DOHH2 (cell line): ENCODE measurements around the gene THRAP3.

Experiments used
- H3F3A ChIP-seq: fragments of 200-600 bp; sonication (generic), shearing (Covaris generic); 2 replicates; pipeline ENCODE4 v1.6.0; 2016; ENCODE audit warnings: antibody characterized with exemption, mild to moderate bottlenecking; ENCODE audit not compliant: control insufficient read depth, insufficient read depth
- H3K27ac ChIP-seq: fragments of 200-600 bp; sonication (generic); 2 replicates; pipeline ENCODE4 v1.5.1; 2014; ENCODE audit warnings: low read depth, mild to moderate bottlenecking, low read length, moderate library complexity
- H3K27me3 ChIP-seq: fragments of 200-600 bp; sonication (generic); 2 replicates; pipeline ENCODE4 v1.6.1; 2014; ENCODE audit warnings: mild to moderate bottlenecking, low read length, mixed read lengths; ENCODE audit not compliant: control insufficient read depth
- H3K36me3 ChIP-seq: fragments of 200-600 bp; sonication (generic); 2 replicates; pipeline ENCODE4 v1.6.1; 2014; ENCODE audit warnings: mild to moderate bottlenecking, low read length, moderate library complexity, mixed read lengths; ENCODE audit not compliant: control insufficient read depth
- H3K4me1 ChIP-seq: fragments of 200-600 bp; sonication (generic); 2 replicates; pipeline ENCODE4 v1.6.1; 2014; ENCODE audit warnings: mild to moderate bottlenecking, low read length, mixed read lengths; ENCODE audit not compliant: control insufficient read depth
- H3K4me2 ChIP-seq: fragments of 200-600 bp; sonication (generic); 2 replicates; pipeline ENCODE4 v1.6.0; 2014; ENCODE audit warnings: mild to moderate bottlenecking, low read length, moderate library complexity
- H3K4me3 ChIP-seq: fragments of 200-600 bp; sonication (generic); 2 replicates; pipeline ENCODE4 v1.5.1; 2014; ENCODE audit warnings: mild to moderate bottlenecking, low read length, mixed read lengths
- H3K79me2 ChIP-seq: fragments of 200-600 bp; sonication (generic); 2 replicates; pipeline ENCODE4 v1.6.1; 2014; ENCODE audit warnings: mild to moderate bottlenecking, low read length, mixed read lengths; ENCODE audit not compliant: control insufficient read depth
- H3K9me2 ChIP-seq: fragments of 200-600 bp; sonication (generic); replicated peaks from 2 replicates; pipeline ENCODE4 v1.6.1; 2014; ENCODE audit warnings: mild to moderate bottlenecking, low read length, mixed read lengths; ENCODE audit not compliant: control insufficient read depth
- H3K9me3 ChIP-seq: fragments of 200-600 bp; sonication (generic); 2 replicates; pipeline ENCODE4 v1.6.1; 2014; ENCODE audit warnings: antibody characterized with exemption, low read length, mixed read lengths; ENCODE audit not compliant: control insufficient read depth, insufficient read depth
- H4K20me1 ChIP-seq: fragments of 200-600 bp; sonication (generic); 2 replicates; pipeline ENCODE4 v1.6.0; 2014; ENCODE audit warnings: low read depth, mild to moderate bottlenecking, antibody characterized with exemption, low read length, moderate library complexity; ENCODE audit not compliant: control insufficient read depth, insufficient read depth
- EZH2phosphoT487 ChIP-seq: fragments of 200-600 bp; sonication (generic); IDR thresholded peaks from 2 replicates; pipeline ENCODE4 v1.6.1; 2017; ENCODE audit warnings: borderline replicate concordance, mild to moderate bottlenecking, antibody characterized with exemption, low read length, moderate library complexity, mixed read lengths
- TF ChIP-seq, protein P1 (sequence below): fragments of 200-600 bp; sonication (generic); IDR thresholded peaks from one replicate; pipeline ENCODE4 v1.5.1; 2014; ENCODE audit warnings: antibody characterized with exemption, mild to moderate bottlenecking, low read depth, low read length; ENCODE audit not compliant: poor library complexity, severe bottlenecking

THRAP3 gene

GRCh38 chr1:36326499-36326898, 102.3 kb downstream of the THRAP3 start:
- H3K27me3 ChIP-seq = 0 out of 2 replicates have a peak, but pooled peaks cover 2% of the 10 kb centered on the region
- no peaks in the 10 kb centered on the region for H3F3A ChIP-seq
- H3K4me1 ChIP-seq = peaks cover 26% of the 10 kb centered on the region
- no peak for TF ChIP-seq EZH2phosphoT487
- TF ChIP-seq, protein P1, sequence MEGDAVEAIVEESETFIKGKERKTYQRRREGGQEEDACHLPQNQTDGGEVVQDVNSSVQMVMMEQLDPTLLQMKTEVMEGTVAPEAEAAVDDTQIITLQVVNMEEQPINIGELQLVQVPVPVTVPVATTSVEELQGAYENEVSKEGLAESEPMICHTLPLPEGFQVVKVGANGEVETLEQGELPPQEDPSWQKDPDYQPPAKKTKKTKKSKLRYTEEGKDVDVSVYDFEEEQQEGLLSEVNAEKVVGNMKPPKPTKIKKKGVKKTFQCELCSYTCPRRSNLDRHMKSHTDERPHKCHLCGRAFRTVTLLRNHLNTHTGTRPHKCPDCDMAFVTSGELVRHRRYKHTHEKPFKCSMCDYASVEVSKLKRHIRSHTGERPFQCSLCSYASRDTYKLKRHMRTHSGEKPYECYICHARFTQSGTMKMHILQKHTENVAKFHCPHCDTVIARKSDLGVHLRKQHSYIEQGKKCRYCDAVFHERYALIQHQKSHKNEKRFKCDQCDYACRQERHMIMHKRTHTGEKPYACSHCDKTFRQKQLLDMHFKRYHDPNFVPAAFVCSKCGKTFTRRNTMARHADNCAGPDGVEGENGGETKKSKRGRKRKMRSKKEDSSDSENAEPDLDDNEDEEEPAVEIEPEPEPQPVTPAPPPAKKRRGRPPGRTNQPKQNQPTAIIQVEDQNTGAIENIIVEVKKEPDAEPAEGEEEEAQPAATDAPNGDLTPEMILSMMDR = no peak
- no peaks in the 10 kb centered on the region for H3K9me2 ChIP-seq
- no peaks in the 10 kb centered on the region for H4K20me1 ChIP-seq
- H3K79me2 ChIP-seq = no peaks in the 10 kb centered on the region
- no peaks in the 10 kb centered on the region for H3K9me3 ChIP-seq
- no peak overlapping the region for H3K4me2 ChIP-seq
- H3K4me3 ChIP-seq = no peak overlapping the region
- H3K36me3 ChIP-seq = no peaks in the 10 kb centered on the region
- no peak overlapping the region for H3K27ac ChIP-seq

GRCh38 chr1:36327421-36328087, 103.3 kb downstream of the THRAP3 start:
- no peak for TF ChIP-seq EZH2phosphoT487
- TF ChIP-seq, protein P1 = no peak
- no peak overlapping the region for H3K4me2 ChIP-seq
- H3K4me1 ChIP-seq = peaks cover 18% of the 10 kb centered on the region

GRCh38 chr1:36328088-36328480, 103.8 kb downstream of the THRAP3 start:
- H3K4me3 ChIP-seq = no peak overlapping the region
- peaks cover 13% of the 10 kb centered on the region for H3K4me1 ChIP-seq
- no peak overlapping the region for H3K4me2 ChIP-seq
- no peaks in the 10 kb centered on the region for H3K79me2 ChIP-seq
- no peaks in the 10 kb centered on the region for H3F3A ChIP-seq
- H3K9me2 ChIP-seq = no peaks in the 10 kb centered on the region
- H3K27me3 ChIP-seq = 0 out of 2 replicates have a peak, but pooled peaks cover 2% of the 10 kb centered on the region
- H3K27ac ChIP-seq = no peak overlapping the region
- H4K20me1 ChIP-seq = no peaks in the 10 kb centered on the region
- H3K9me3 ChIP-seq = no peaks in the 10 kb centered on the region
- H3K36me3 ChIP-seq = no peaks in the 10 kb centered on the region
- TF ChIP-seq, protein P1 = no peak
- no peak for TF ChIP-seq EZH2phosphoT487

More at GRCh38 chr1:36327421-36328087, 103.3 kb downstream of the THRAP3 start:
- Histone ChIP-seq H3K9me2 (no peaks in the 10 kb centered on the region), H4K20me1 (no peaks in the 10 kb centered on the region), H3K9me3 (no peaks in the 10 kb centered on the region), H3K36me3 (no peaks in the 10 kb centered on the region), H3K27ac (no peak overlapping the region), H3K4me3 (no peak overlapping the region), H3K79me2 (no peaks in the 10 kb centered on the region), H3F3A (no peaks in the 10 kb centered on the region), H3K27me3 (0 out of 2 replicates have a peak, but pooled peaks cover 2% of the 10 kb centered on the region)
